HG02571 (cell line): Measurements from ENCODE around the gene NBEAL2.

Source experiments
- ATAC-seq: cut with Tn5 transposase; IDR thresholded peaks from one replicate; pipeline ENCODE4 v1.9.1; 2021; ENCODE audit warnings: mild to moderate bottlenecking, moderate library complexity; ENCODE audit not compliant: unreplicated experiment

The NBEAL2 gene

GRCh38 chr3:46998852-46999515 is 19.5 kb downstream of the NBEAL2 start:
- no peak for ATAC-seq

DNA sequence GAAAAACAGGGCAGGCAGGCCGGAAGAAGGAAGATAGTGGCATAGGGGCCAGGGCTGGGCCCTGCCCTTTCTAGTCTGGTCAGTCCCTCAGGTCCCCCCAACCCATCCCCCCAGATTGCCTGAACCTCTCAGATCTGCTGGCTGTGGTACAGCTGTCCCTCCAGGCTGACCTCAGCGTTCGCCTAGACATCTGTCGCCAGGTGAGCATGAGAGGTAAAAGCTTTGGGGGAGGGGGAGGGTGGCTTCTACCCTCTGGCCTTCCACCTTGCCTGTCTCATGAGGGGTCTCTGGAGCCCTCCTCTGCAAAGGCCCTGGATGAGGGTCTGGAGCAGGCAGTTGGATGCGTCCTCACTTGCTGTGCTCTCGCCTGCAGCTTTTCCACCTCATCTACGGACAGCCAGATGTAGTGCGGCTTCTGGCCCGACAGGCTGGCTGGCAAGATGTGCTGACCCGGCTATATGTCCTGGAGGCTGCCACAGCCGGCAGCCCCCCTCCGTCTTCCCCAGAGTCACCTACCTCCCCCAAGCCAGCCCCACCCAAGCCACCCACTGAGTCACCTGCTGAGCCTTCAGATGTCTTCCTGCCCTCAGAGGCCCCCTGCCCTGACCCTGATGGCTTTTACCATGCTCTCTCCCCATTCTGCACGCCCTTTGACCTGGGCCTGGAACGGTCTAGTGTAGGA is 20.2 kb downstream of the NBEAL2 start:
- ATAC-seq, result no peak

- ATAC-seq, result no peak
Observed at GRCh38 chr3:47000198-47000815, 20.8 kb downstream of the NBEAL2 start.

DNA sequence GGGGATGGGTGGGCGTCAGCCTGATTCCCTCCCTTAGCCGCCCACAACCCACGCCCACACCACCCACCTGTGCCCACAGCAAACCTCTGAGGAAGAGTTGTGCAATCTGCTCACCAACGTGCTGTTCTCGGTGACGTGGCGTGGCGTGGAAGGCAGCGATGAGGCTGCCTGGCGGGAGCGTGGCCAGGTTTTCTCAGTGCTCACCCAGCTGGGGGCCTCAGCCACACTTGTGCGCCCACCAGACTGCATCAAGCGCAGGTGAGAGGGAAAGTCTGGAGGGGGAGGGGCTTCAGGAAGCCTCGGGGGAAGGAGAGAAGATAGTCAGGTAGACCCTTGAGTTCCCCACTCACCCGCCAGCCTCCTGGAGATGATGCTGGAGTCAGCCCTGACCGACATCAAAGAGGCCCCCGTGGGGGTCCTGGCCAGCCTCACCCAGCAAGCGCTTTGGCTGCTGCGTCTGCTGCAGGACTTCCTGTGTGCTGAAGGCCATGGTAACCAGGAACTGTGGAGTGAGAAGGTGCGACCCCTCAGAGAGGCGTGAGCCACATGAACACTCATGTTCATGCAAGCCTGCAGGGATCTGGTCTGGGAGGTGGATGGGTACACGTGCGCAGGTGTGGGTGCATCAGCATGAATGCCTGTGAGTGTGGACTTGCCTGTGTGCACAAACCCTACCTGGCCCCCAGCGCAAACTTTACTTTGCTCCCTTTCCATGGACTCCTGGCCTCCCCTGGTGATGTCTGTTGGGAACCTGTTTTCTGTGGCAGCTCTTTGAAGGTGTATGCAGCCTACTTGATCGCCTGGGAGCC is 21.7 kb downstream of the NBEAL2 start:
- no peak for ATAC-seq

- ATAC-seq, result no peak
Observed at GRCh38 chr3:47001731-47002170, 22.3 kb downstream of the NBEAL2 start.

- ATAC-seq, result no peak
Observed at GRCh38 chr3:47002171-47003055, 22.9 kb downstream of the NBEAL2 start.

- ATAC-seq, result no peak
Observed at GRCh38 chr3:47003056-47003410, 23.6 kb downstream of the NBEAL2 start.

DNA sequence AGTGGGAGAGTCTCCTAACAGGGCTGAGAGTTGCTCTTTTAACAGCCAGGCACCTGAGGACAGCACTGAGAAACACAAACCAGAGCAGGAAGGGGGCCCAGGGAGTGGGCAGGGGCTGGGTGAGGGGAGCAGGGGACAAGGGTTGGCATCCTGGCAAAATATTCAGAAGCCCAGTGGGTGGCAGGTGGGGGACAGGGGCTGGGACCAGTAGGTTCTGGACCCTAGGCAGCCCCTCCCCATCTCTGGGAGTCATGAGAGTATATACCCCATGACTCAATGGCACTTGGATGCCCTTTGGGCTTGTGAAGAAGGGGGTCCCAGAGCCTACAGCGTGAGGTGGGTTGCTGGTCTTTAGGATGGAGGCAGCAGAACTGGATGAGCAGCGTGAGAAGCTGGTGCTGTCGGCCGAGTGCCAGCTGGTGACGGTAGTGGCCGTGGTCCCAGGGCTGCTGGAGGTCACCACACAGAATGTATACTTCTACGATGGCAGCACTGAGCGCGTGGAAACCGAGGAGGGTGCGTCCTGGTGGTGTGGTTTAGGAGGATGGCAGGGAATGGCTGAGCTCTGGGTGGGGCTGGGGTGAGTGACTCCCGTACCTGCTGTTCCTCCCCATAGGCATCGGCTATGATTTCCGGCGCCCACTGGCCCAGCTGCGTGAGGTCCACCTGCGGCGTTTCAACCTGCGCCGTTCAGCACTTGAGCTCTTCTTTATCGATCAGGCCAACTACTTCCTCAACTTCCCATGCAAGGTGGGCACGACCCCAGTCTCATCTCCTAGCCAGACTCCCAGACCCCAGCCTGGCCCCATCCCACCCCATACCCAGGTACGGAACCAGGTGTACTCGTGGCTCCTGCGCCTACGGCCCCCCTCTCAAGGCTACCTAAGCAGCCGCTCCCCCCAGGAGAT is 24.2 kb downstream of the NBEAL2 start:
- ATAC-seq, result no peak

DNA sequence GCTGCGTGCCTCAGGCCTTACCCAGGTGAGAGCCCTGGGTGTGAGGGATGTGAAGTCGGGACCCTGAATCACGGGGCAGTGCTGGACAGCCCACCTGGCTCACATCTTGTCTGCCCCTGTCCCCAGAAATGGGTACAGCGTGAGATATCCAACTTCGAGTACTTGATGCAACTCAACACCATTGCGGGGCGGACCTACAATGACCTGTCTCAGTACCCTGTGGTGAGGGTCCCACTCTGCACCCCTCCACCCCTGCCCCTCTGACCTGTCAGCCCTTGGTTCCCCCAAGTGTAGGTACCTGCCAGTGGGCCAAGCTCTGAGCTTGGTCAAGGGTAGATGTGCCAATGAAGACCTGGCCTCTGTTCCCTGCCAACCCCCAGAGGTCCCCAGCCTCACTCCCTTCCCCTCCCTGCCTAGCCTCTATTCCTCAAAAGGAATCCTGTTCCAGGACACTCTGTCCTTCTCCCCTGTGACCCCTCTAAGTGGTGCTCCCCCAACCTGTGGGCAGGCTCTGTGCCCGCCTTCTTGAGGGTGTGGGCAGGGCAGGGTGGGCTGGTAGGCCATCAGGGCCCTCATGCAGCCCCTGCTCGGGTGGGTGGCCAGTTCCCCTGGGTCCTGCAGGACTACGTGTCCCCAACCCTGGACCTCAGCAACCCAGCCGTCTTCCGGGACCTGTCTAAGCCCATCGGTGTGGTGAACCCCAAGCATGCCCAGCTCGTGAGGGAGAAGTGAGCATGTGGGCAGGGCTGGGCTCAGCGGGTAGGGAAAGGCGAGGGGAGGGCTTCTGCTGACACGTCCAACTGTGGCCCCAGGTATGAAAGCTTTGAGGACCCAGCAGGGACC is 25.1 kb downstream of the NBEAL2 start:
- ATAC-seq, result no peak

DNA sequence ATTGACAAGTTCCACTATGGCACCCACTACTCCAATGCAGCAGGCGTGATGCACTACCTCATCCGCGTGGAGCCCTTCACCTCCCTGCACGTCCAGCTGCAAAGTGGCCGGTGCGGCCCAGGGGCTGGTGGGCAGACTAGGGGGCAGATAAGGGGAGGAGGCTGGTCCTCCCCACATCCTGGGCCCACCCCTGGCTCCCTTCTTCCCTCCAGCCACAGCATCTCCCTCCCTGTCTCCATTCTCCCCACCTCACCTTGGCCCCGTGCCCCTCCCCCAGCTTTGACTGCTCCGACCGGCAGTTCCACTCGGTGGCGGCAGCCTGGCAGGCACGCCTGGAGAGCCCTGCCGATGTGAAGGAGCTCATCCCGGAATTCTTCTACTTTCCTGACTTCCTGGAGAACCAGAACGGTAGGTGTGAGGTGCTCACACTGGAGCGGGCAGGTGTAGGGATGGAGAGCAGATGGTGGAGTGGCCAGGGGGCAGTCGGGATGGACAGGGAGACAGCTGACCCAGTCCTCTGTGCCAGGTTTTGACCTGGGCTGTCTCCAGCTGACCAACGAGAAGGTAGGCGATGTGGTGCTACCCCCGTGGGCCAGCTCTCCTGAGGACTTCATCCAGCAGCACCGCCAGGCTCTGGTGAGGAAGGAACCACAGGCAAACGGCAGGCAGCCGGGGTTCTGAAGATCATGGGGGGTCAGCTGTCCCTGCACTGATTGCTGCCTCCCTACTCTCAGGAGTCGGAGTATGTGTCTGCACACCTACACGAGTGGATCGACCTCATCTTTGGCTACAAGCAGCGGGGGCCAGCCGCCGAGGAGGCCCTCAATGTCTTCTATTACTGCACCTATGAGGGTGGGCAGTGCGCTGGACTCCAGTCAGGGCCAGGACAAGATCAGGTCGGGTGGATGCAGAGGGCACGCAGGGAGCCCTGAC is 26.0 kb downstream of the NBEAL2 start:
- ATAC-seq, result no peak

DNA sequence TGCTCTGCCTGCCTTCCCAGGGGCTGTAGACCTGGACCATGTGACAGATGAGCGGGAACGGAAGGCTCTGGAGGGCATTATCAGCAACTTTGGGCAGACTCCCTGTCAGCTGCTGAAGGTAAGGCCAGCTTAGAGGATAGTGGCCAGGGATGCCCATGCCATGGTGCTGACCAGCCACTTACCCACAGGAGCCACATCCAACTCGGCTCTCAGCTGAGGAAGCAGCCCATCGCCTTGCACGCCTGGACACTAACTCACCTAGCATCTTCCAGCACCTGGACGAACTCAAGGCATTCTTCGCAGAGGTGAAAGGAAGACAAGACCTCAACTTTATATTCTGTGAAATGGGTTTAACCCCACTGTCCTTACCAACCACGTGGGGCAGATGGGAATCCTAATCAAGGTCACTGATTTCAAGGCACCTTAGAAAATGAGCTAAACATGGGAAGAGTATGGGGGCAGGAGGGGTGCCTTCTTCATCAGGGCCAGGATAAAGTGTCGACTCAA is 26.7 kb downstream of the NBEAL2 start:
- ATAC-seq, result no peak

DNA sequence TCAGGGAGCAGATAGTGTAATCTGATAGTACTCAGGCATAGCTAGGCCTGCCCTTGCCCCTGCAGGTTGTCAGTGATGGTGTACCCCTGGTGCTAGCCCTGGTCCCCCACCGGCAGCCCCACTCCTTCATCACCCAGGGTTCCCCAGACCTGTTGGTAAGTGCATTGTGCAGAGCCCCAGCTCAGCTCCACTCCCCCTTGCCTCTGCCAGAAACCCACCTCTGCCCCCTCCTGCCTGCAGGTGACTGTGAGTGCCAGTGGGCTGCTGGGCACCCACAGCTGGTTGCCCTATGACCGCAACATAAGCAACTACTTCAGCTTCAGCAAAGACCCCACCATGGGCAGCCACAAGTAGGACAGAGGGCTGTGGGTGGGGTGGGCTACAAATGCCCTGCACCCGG is 27.5 kb downstream of the NBEAL2 start:
- ATAC-seq, result no peak

GRCh38 chr3:47007482-47008233 is 28.2 kb downstream of the NBEAL2 start:
- ATAC-seq, result no peak

DNA sequence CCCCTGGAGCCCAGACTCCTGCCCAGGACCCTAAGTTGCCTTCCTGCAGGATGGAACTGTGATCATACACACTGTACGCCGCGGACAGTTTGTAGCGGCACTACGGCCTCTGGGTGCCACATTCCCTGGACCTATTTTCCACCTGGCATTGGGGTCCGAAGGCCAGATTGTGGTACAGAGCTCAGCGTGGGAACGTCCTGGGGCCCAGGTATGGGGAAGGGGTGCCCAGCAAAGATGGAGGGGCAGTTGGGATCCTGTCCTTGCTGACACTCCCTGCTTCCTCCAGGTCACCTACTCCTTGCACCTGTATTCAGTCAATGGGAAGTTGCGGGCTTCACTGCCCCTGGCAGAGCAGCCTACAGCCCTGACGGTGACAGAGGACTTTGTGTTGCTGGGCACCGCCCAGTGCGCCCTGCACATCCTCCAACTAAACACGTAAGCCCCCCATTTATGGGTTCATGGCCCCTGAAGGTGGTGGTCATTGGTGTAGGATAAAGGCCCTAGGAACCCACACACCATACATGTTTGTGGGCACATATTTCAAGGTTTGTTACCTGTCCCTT is 28.8 kb downstream of the NBEAL2 start:
- ATAC-seq, result no peak

DNA sequence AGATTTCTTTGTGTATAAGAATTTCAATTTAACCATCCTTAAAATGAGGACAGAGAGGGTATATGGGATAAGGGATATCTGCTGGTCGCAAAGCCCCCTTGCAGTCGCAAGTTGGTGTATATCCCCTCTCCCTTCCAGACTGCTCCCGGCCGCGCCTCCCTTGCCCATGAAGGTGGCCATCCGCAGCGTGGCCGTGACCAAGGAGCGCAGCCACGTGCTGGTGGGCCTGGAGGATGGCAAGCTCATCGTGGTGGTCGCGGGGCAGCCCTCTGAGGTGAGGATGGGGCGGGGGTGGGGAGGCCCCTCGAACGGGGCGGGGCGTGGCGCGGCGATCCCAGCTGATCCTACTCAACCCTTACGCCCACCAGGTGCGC is 29.4 kb downstream of the NBEAL2 start:
- no peak for ATAC-seq
